SK-N-SH treated with all-trans-retinoic acid at 6 μM for 48 hours (cell line): ENCODE measurements around the gene PRDM15.

ENCODE experiments used
- ARNTL ChIP-seq: fragments of 450-650 bp; formaldehyde crosslinking; IDR thresholded peaks from 2 replicates; pipeline ENCODE4 v1.5.0; 2020; ENCODE audit warnings: low read depth, mild to moderate bottlenecking, moderate library complexity, borderline replicate concordance
- ZFP30 ChIP-seq: fragments of 450-650 bp; formaldehyde crosslinking; IDR thresholded peaks from 2 replicates; pipeline ENCODE4 v1.5.0; 2022; ENCODE audit warnings: mild to moderate bottlenecking, moderate library complexity

DNA sequence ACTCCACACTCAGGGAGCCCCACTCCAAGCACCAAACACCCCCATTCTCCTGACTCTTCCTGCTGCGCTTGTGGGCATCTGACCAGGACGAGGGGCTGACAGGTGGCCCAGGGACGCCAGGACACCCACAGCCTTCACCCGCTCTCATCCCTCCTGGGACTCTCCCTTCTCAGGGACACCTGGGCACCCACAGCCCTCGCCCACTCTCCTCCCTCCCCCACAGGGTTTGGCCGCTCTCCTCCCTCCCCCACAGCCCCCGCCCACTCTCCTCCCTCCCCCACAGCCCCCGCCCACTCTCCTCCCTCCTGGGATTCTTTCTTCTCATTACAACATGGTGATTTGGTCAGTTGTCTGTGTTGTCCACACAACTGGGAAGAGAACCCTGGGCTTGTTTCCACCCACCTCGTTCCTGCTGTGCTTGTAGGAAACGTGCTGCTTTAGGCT is 43.4 kb downstream of the PRDM15 start:
- TF ChIP-seq ARNTL (CRISPR knock-in tag): no peak
- no peak for TF ChIP-seq ZFP30 (CRISPR knock-in tag)
